Endothelial cell (in vitro differentiated cells): ENCODE data around the gene GSK3B. TPM values are rescaled to one million over a fixed set of nuclear protein-coding genes. Genes with fewer than 3 reads are reported as not detected.

Experiments used
- DNase-seq: peaks from one replicate; pipeline ENCODE4 v3.0.0; 2021; ENCODE audit warnings: low spot score
- H3K27ac Mint-ChIP-seq: one replicate; pipeline ENCODE4 v1.8.0; 2021; ENCODE audit warnings: mixed read lengths, inconsistent platforms; ENCODE audit not compliant: unreplicated experiment
- H3K27me3 Mint-ChIP-seq: one replicate; pipeline ENCODE4 v1.8.0; 2021; ENCODE audit warnings: mild to moderate bottlenecking, moderate library complexity, mixed read lengths, inconsistent platforms; ENCODE audit not compliant: unreplicated experiment
- H3K36me3 Mint-ChIP-seq: one replicate; pipeline ENCODE4 v1.8.0; 2021; ENCODE audit warnings: mild to moderate bottlenecking, low read depth, mixed read lengths, inconsistent platforms; ENCODE audit not compliant: unreplicated experiment
- H3K4me1 Mint-ChIP-seq: one replicate; pipeline ENCODE4 v1.8.0; 2021; ENCODE audit warnings: mild to moderate bottlenecking, mixed read lengths, inconsistent platforms; ENCODE audit not compliant: unreplicated experiment
- H3K4me3 Mint-ChIP-seq: one replicate; pipeline ENCODE4 v1.8.0; 2021; ENCODE audit warnings: mild to moderate bottlenecking, mixed read lengths, inconsistent platforms; ENCODE audit not compliant: unreplicated experiment
- H3K9me3 Mint-ChIP-seq: one replicate; pipeline ENCODE4 v1.8.0; 2021; ENCODE audit warnings: mixed read lengths, inconsistent platforms; ENCODE audit not compliant: unreplicated experiment
- CTCF ChIP-seq: fragments of 200-600 bp; sonication (generic); IDR thresholded peaks from one replicate; pipeline ENCODE4 v1.5.0; 2021; ENCODE audit warnings: antibody characterized with exemption; ENCODE audit not compliant: unreplicated experiment
- total RNA-seq: library from RNA; stranded (reverse); fragmentation: NEBNext Ultra II Directional; extraction: Animal tissue kit (Norgen Biotek cat#: 25700); gene quantifications from one replicate; pipeline ENCODE4 v1.2.1, GENCODE V29; 2021; ENCODE audit not compliant: unreplicated experiment

The GSK3B gene
- total RNA-seq, 1 donor from 2014 or later: 78.6 TPM

DNA sequence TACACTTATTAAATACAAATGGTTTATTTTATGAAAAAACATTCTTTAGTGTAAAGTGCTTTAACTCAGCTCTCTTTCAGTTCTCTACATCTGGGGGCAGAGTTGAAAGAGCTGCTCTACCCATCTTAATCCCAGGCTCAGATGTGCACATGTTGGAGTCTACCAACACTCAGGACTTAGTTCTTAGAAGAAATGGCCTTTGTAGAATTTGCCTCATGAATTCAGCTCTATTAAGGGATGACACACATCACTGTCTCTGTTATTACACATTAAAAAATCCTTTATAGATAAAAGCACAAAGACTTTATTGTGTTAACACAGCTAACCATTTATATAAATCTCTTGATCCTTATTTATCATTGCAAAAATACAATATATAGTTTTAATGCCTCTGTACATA is 31.7 kb upstream of the GSK3B start:
- Mint-ChIP-seq H3K27me3 (peaks cover 2% of the 10 kb centered on the region), H3K9me3 (no peaks in the 10 kb centered on the region), H3K27ac (no peak overlapping the region), H3K4me1 (peaks cover 6% of the 10 kb centered on the region), H3K36me3 (no peaks in the 10 kb centered on the region), H3K4me3 (no peak overlapping the region)
- TF ChIP-seq CTCF: no peak
- DNase-seq: no peak

GRCh38 chr3:120119846-120120510 is 25.7 kb upstream of the GSK3B start:
- H3K4me1 Mint-ChIP-seq: no peaks in the 10 kb centered on the region
- no peaks in the 10 kb centered on the region for H3K9me3 Mint-ChIP-seq
- H3K36me3 Mint-ChIP-seq: no peaks in the 10 kb centered on the region
- H3K27me3 Mint-ChIP-seq: peaks cover 2% of the 10 kb centered on the region
- no peak overlapping the region for H3K27ac Mint-ChIP-seq
- H3K4me3 Mint-ChIP-seq: no peak overlapping the region
- no peak for DNase-seq
- no peak for TF ChIP-seq CTCF

DNA sequence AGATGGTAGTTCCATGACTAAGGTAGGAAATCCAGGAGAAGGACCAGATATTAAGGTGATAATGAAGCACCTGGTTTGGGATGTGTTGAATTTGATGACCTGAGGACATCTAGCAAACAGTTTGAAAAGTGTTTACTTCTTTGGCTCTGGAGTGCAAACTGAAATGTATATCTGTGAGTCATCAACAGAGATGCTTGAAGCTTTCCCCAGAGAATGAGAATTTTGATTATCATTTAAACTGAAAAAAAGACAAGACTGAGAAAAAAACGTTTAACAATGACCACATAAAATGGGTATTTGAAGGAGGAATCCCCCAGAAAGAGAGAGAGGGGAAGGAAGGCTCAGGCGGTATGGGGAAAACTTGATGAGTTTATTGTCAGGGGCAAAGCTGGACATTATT is 20.7 kb upstream of the GSK3B start:
- Mint-ChIP-seq H3K27ac (no peak overlapping the region), H3K36me3 (no peaks in the 10 kb centered on the region), H3K4me1 (no peaks in the 10 kb centered on the region), H3K4me3 (no peak overlapping the region), H3K9me3 (no peaks in the 10 kb centered on the region), H3K27me3 (peaks cover 2% of the 10 kb centered on the region)
- TF ChIP-seq CTCF: no peak
- no peak for DNase-seq

- Mint-ChIP-seq H3K4me3 (no peak overlapping the region), H3K9me3 (no peaks in the 10 kb centered on the region), H3K4me1 (no peaks in the 10 kb centered on the region), H3K36me3 (no peaks in the 10 kb centered on the region), H3K27ac (no peak overlapping the region), H3K27me3 (peaks cover 2% of the 10 kb centered on the region)
- DNase-seq: no peak
- no peak for TF ChIP-seq CTCF
Measured at GRCh38 chr3:120114376-120114775, 20.1 kb upstream of the GSK3B start.
